GM19023 (cell line): ENCODE measurements around the gene SLC36A2.
"Not testable (repeated sequence)": the region's sequence is repeated elsewhere in the genome, so short reads cannot be mapped to it uniquely, and the experiment has no call there.

Experiments used
- ATAC-seq: cut with Tn5 transposase; IDR thresholded peaks from one replicate; pipeline ENCODE4 v1.9.1; 2021; ENCODE audit warnings: mild to moderate bottlenecking, moderate library complexity; ENCODE audit not compliant: unreplicated experiment

SLC36A2 gene

GRCh38 chr5:151327585-151327984, 19.8 kb downstream of the SLC36A2 start:
- no peak for ATAC-seq

DNA sequence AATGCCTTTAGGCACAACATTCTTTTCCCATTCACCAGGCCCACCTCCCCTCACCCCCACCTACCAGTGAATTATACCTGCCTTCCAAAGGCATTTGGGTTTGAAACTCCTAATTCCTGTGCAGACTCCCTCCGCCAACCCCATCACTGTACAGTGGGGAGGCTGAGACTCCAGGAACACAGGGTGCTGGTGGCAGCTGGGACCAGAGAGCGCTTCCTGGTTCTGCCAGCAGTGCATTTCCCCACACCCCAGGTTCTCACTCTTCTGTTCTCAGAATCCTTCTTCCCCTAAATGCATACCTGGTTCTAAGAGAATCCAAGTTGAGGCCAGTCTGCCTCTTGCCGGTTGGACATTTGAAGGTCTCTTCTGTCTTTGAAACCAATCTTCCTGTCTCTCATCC, 21.1 kb downstream of the SLC36A2 start:
- ATAC-seq = no peak

DNA sequence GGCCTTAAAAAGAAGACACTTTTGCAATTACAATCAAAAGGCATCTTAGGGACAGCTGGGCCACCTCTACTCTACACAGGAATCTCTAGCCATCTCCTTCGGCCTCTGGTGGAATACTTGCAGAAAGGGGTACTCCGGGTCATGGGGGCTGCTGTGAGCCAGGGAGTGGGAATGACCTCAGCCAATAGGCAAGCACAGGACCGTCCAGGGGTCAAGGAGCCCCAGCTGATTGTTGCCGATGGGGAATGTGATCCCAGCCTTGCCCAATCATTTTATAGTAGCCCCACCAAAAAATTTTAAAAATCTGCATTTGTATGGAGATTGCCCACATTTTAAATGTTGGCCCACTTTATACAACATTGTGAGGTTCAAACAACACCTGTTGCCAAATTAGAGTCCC, 26.9 kb downstream of the SLC36A2 start:
- no peak for ATAC-seq

DNA sequence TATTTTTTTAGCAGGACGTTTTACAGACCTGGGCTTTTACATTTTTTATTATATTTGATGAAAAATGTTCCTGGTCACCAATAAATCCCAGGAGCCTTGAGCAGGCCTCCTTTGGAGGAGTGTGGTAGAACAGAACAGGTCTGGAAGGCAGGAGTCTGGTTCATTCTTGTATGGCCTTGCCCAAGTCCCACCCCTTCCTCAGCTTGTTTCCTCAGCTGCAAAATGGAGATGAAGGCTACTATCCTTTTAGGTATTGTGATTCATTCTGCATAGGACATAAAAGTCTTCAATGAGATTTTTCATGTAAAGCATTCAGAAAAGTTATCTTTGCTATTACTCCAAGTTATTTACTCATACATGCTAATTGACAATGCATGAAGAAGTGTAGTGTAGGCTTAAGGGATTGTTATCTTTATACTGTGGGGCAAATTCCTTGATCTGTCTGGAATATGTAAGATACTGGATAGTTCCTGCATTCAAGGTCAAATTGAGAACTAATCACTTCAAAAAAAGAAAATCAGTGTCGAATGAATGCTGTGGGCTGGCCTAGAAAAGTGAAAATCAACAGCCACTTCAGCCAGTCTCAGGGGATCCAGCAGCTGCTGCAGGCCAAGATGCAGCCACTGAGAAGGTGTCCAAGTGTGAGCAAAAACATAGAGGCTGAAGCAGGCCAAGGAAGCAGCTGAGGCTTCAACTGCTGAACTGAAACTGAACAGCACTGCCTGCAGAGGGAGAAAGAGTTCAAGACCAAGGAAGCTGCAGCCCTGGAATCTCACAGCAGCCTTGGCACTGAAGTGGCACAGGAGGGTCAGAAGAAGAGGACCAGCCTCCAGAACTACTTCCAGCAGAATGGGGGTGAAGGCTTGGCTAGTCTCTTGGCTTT, 28.3 kb downstream of the SLC36A2 start:
- peak; percentile 75 for ATAC-seq

GRCh38 chr5:151317871-151318270, 29.5 kb downstream of the SLC36A2 start:
- no peak for ATAC-seq

DNA sequence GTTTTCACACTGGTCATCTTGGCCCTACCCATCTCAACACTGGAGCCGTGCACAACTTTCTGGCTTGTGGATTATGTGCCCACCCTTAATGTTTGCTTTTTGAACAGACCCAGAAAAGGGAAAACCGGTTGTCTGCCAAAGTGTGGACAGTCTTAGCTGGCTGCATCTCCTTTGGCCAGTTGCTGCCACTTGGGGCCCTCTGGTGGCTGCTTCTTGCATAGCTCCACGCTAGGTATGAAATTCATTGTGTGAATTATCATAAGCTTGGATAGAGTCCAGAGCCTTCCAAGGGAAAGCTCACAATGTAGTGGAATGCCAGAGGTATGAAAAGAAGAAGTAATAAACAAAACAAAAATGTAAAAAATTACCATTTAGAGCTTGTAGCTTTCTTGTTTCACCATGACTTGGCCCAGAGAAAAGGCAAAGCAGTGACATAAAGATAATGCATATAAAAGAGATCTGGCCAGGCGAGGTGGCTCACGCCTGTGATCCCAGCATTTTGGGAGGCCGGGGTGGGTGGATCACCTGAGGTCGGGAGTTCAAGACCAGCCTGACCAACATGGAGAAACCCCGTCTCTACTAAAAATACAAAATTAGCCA, 31.3 kb downstream of the SLC36A2 start:
- ATAC-seq = peak; percentile 55

DNA sequence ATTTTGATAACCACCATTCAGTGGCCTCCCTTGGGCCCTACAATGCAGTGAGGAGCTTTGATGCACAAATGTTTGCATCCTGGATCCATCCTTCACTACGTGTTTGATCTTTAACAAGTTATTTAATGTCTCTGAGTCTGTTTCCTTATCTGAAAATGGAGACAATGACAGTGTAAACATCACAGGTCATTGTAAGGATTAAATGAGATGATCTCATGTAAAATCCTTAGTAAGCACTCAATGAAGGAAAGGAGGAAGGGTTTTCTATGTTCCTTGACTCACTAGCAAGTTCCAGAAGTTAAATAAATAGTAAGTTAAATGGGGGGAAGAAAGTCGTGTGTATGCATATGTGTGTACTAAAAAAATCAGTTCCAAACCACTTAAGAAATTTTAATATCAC, 34.0 kb downstream of the SLC36A2 start:
- no peak for ATAC-seq

DNA sequence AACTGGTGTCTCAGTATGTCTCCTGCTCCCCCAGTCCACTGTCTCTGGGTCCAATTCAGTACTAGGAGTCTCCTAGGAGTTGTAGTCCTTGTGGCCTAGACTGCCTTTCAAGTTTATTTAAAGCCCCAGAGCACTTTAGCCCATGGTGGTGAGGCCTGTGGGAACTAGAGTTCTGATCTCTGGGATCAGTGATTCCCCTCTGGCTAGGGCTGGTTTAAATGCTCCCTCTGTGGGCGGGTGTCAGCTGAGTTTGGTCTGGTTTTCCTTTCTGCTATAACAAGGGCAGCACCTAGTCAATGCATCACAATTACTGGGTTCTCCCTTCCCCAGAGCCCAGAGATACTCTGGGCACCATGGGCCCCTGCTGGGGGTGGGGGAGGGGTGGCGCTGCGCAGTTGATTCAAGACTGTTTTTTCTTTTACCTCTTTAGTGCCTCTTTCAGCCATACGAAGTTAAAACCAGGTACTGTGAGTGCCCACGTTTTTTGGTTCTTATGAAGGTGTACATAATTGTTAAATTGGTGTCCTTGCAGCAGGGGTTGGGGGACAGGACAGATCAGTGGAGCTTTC, 34.5 kb downstream of the SLC36A2 start:
- no peak for ATAC-seq

- no peak for ATAC-seq
These were observed 36.4 kb downstream of the SLC36A2 start for GRCh38 chr5:151310932-151311331.

GRCh38 chr5:151309821-151310220, 37.5 kb downstream of the SLC36A2 start:
- not testable (repeated sequence) for ATAC-seq

DNA sequence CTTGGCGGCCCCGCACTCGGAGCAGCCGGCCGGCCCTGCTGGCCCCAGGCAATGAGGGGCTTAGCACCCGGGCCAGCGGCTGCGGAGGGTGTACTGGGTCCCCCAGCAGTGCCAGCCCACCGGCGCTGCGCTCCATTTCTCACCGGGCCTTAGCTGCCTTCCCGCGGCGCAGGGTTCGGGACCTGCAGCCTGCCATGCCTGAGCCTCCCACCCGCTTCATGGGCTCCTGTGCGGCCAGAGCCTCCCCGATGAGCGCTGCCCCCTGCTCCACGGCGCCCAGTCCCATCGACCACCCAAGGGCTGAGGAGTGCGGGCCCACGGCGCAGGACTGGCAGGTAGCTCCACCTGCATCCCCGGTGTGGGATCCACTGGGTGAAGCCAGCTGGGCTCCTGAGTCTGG, 38.1 kb downstream of the SLC36A2 start:
- ATAC-seq = not testable (repeated sequence)

DNA sequence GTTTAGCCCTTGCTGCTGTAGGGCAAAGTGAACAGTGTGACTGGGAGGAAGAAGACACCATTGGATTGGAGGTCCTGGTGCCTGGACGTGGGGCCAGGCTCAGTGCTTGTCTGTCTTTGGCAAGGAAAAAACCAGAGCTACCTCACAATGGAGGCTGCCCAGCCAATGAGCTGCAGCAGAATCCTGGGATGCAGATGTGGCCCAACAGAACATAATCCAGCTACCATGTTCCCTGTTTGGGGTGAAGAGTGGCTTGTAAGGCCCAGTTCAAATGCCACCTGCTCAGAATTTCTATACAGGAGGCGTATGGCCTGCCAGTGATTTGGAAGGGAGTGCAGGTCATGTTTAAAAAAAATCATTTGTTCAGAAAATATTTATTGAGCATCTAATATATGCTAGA, 43.7 kb downstream of the SLC36A2 start, which contains the start of gene SLC36A3:
Gene SLC36A3 (minus strand): TSS at position 101 of the 400 bp plus-strand sequence. CDS start 412 bp downstream, outside the sequence.
- ATAC-seq = no peak

- no peak for ATAC-seq
These were observed 49.1 kb downstream of the SLC36A2 start for GRCh38 chr5:151298063-151298855.

- ATAC-seq = no peak
These were observed 50.4 kb downstream of the SLC36A2 start for GRCh38 chr5:151296974-151297373.

DNA sequence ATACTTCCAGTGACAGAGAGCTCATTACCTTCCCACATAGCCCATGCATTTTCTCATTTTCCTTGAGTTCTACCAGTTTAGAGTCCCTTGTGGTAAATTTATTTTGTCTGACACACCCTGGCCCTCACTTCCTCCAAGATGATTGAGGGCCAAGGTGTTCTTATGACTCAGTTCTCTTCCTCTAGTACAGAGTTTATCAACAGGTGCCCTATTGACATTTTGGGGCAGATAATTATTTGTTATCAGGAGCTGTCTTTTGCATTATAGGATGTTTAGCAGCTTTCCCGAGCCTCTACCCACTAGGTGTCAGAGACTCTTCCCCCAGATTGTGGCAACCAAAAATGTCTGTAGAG, 50.9 kb downstream of the SLC36A2 start:
- no peak for ATAC-seq

DNA sequence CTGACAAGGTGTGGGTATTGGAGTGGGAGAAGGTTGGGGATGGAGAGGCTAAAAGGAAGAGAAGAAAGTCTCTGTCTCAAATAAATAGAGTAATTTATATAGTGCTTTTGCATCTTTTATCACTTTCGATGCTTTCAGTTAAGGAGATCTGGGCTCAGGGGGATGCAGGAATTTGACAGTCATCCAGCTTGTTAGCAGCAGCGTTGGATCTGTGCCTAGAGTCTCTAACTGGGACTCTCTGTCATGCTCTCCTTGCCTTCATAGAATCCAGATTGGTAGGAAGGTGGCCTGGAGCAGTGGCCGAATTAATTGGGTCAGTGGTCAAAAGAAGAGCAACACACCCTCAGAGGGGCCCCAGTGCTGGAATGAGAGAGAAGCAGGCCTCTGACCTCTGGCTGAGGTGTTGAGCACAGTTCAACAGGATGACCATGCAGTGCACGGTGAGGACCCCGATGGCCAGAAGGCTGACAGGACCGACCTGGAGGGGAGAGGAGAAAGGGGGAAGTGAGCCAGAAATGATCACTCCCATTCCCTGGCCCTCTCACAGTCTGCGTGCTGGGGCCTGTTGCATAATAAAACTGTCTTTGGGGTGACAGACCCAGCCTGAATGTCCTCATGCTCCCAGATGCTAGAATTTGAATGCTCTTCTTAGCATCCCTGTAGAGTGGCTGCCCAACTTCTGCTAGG, 51.4 kb downstream of the SLC36A2 start:
- no peak for ATAC-seq

DNA sequence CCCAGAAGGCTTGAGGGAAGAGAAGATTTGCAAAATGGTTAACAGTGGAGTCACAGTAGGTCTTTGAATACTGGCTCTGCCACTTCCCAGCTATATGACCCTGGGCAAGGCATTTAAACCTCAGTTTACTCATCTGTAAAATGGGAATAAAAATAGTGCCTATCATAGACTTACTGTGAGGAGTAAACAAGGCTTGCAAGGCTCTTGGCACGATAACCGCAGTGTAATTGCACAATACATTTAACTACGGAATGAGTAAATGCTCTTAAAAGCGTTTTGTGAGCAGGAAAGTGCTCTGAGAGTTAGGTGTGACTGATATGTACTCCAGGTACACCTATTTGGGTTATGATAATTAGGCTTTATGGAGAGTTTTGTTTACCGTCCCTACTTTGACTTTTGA, 52.2 kb downstream of the SLC36A2 start:
- no peak for ATAC-seq

- no peak for ATAC-seq
These were observed 53.7 kb downstream of the SLC36A2 start for GRCh38 chr5:151293624-151294023.

GRCh38 chr5:151288180-151288579, 59.2 kb downstream of the SLC36A2 start:
- no peak for ATAC-seq

GRCh38 chr5:151286246-151286645, 61.1 kb downstream of the SLC36A2 start:
- no peak for ATAC-seq

- no peak for ATAC-seq
These were observed 61.7 kb downstream of the SLC36A2 start for GRCh38 chr5:151285683-151286082.
